GM21360 (cell line): ENCODE measurements around the gene SYNE1.

Experiments
- ATAC-seq: cut with Tn5 transposase; IDR thresholded peaks from one replicate; pipeline ENCODE4 v1.9.1; 2021; ENCODE audit warnings: mild to moderate bottlenecking, moderate library complexity; ENCODE audit not compliant: unreplicated experiment

Gene SYNE1

GRCh38 chr6:152201120-152201519 lies 436.0 kb downstream of the SYNE1 start:
- ATAC-seq = no peak

GRCh38 chr6:152195896-152196295 lies 441.3 kb downstream of the SYNE1 start:
- no peak for ATAC-seq

GRCh38 chr6:152189736-152190135 lies 447.4 kb downstream of the SYNE1 start:
- no peak for ATAC-seq

DNA sequence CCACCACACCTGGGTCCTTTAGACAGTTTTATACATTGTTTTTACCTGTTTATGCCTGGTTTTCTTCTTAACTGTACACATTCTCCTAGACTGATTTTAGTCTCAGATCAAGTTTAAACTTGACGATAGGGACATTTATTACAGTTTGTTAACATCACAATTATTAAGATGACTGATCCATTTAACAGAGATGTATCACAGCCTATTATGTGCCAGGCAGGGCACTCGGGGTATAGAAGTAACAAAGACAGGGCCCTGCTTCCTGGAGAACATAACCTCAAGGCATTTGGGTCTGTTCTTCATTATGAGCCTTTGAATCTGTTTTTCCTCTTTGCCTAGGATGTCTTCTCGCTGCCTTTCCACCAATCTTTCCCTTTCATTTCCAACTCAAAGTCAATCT lies 449.2 kb downstream of the SYNE1 start:
- no peak for ATAC-seq

- ATAC-seq = no peak
Observed at GRCh38 chr6:152186840-152187239, 450.3 kb downstream of the SYNE1 start.

DNA sequence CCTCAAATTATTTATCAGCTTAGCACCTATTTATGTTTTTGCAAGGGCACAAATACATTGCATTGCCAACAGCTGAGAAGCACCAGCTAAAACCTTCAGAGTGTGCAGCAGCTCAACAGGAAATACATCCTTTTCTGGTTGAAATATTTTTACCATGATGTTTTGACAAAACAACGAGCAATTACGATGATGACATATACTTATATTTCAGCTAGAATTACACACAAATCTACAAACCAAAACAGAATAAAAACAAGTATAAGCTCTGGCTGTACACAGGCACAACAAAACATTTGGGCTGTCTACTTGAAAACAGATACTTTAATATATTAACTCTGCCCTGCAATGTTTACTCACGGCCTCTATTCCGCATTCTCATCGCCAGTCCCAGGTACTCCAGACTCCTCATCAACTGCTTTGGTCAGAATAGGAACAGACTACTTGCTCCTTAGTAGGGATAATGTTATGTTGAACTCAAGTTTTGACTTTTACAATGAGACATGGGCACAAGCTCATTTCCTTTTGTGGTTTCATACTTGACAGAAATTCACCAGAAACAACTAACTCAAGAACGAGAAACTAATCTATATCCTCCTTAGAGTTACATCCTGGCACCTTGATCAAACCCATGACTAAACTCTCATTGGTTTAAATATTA lies 452.1 kb downstream of the SYNE1 start:
- ATAC-seq = no peak

DNA sequence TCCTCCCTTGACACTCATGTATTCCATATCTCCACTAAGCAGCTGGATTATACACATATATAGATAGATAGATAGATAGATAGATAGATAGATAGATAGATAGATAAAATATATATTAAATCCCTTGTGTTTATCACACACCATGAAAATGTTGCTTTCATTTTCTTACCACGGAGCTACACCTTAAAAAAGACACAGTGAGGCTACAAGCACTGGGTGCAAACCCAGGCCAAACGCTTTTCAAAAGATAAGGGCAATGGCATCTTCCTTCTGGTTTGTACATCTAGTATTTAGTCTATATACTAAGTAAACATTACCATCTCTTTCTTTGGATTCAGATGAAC lies 452.6 kb downstream of the SYNE1 start:
- ATAC-seq = no peak

DNA sequence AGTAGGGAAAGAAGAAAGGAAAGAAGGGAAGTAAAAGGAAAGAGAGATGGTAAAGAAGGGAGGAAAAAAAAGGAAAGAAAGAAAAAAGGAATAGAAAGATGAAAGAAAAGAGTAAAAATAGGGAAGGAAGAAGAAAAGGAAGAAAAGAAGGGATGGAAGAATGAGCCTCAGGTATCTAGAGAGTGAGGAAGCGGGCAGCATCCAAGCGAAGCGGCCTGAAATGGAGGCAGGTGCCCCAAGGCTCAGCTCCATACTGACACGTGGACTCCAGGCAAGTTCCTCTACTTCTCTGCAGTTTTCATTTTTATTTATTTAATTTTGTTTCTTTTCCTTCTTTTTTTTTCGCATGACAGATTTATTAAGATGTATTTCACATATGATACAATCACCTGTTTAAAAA lies 456.6 kb downstream of the SYNE1 start:
- no peak for ATAC-seq

GRCh38 chr6:152176268-152176667 lies 460.9 kb downstream of the SYNE1 start:
- no peak for ATAC-seq

DNA sequence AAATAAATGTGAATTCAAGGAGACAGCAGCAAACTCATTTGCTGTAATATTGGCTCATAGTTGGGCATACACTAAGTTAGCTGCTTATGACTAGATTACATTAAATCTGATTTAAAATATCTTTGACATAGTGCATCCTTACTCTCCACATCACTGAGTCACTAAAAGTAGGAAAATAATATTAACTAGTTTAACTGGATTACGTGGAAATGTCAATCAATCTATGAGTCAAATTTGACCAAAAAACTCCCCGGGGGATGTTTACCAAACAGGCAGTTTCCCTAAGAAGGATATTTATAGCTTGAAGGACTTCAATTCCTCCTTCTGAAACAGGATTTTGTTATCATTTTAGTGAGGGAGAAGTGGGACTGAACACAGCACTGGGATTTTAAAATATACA lies 463.2 kb downstream of the SYNE1 start:
- no peak for ATAC-seq

GRCh38 chr6:152173321-152173720 lies 463.8 kb downstream of the SYNE1 start:
- ATAC-seq = no peak

- ATAC-seq = peak; percentile 95
Observed at GRCh38 chr6:152170702-152171667, 466.2 kb downstream of the SYNE1 start.

- no peak for ATAC-seq
Observed at GRCh38 chr6:152170313-152170701, 466.9 kb downstream of the SYNE1 start.

- ATAC-seq = no peak
Observed at GRCh38 chr6:152167641-152168603, 469.2 kb downstream of the SYNE1 start.

GRCh38 chr6:152166897-152167296 lies 470.3 kb downstream of the SYNE1 start:
- no peak for ATAC-seq

DNA sequence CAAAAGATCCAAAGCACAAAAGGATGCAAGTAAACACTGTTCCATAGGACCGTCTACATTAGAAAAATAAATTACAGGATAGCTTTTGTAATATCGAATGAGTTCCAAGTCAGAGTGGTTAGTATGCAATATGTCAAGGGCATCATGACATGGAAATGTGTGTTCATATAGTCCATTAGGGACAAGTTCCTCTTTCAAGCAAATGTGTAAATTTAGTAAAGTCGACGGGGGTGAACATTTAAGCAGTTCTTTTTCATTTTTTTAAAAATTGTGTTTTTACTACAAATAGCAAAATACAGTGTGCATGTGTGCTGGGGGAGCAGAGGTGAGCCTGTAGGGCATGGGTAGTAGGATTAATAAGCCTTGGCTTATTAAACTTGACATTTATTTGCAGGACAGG lies 470.7 kb downstream of the SYNE1 start:
- ATAC-seq = no peak

- no peak for ATAC-seq
Observed at GRCh38 chr6:152164957-152165356, 472.2 kb downstream of the SYNE1 start.

DNA sequence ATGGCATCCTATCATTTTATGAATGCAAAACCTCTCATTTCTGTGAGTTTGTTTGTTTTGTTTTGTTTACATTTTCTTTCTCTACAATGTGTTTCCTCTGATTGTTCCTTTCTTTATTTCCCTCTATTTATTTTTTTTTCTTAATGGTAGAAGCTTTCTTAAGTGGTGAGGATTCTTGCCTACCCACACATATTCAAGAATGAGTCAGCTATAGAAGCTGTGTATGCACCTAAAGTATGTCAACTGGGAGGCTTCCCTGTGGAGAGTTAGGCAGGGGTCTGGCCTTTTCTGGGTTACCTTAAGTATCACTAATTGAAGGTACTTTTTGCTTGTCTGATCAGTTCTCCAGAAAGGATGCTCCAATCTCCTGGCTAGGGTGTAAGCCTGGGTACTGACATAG lies 475.7 kb downstream of the SYNE1 start:
- ATAC-seq = peak; percentile 63

DNA sequence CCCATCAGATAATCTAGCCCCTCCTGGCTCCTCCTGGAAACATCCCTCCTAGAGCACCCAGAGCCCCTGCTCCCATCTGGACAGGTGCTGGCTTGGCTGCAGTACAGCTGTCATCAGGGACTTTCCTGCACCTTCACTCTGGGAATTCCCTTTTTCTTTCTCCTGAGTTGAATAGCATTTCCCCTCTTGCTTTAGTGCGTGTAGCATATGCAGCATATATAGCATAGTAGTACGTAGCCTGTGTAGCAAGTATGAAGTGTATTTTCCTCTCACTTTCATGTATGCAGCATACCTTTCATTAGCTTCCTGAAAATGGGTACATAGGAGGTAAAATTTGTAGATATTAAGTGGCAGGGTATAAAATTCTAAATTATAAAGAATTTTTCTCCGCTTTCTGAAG lies 476.8 kb downstream of the SYNE1 start:
- ATAC-seq = peak; percentile 95

DNA sequence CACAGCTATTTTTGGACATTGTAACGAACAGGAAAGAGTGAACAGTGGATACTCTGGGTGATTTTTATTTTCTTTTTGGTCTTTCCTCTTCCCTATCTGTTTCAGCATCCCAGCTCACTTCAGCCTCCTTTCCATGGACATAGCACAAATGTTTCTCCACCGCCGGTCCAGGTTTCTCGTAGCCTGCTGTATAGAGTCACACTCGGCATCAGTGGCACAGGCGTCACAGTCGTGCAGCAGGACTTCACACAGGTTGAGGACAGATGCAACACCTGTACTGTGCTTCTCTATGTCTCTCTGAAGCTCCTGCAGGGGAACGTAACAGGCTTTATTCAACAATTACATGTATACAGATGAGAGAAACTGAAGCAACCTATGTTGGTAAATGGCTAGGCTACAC lies 481.4 kb downstream of the SYNE1 start:
- no peak for ATAC-seq
